ENCODE data around the gene TMEM213. TPM values are rescaled to one million over a fixed set of nuclear protein-coding genes. Genes with fewer than 3 reads are reported as not detected.

Gene TMEM213
- total and polyA plus RNA-seq, 9 of the 15 experiments (the other 6 are each of a cell fraction or from before 2014, with no cell fraction given) = not detected

DNA sequence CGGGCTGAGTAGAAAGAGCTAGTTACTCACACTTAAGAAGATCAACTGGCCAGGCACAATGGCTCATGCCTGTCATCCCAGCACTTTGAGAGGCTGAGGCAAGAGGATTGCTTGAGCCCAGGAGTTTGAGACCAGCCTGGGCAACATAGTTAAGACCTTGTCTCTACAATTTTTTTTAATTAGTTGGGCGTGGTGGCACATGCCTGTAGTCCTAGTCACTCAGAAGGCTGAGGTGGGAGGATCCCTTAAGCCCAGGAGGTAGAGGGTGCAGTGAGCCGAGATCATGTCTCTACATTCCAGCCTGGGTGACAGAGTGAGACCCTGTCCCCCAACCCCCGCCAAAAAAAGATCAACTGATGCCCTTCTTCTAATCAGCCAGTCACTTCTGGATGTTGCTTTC, 74.8 kb downstream of the TMEM213 start:
- no peak overlapping the region for H3K9ac ChIP-seq (ENCODE audit: insufficient read depth in 1 of 2, low read depth in 2 of 2, low read length in 2 of 2)
- H3K27ac ChIP-seq (ENCODE audit: extremely low read depth, low read depth, low read length) = no peak overlapping the region
- 7% methylated on average over 4 of the region's 4 CpGs for WGBS (ENCODE audit: insufficient coverage, low coverage, missing lambda C conversion rate)
- H3K9me3 ChIP-seq (replicated peaks; ENCODE audit: control insufficient read depth, insufficient read depth, low read depth, low read length) = no peaks in the 10 kb centered on the region
- BruUV-seq (replicated peaks) = no TSS peak
- no peaks in the 10 kb centered on the region for H3K9me1 ChIP-seq (ENCODE audit: control insufficient read depth, insufficient read depth, low read length)
- no peak overlapping the region for H3K4me3 ChIP-seq
- in situ Hi-C loops (cut with MboI) (no loop called here), intact Hi-C loops (cut with micrococcal nuclease) (no loop called here)
- FAIRE-seq (no peak), DNase-seq (ENCODE audit: extremely low read depth in 1 of 4, low spot score in 3 of 4) (no peak), ATAC-seq (no peak)
- peaks cover 3 to 18% of the 10 kb centered on the region in 2 experiments; a peak in 4 of 5 replicates for H3K4me1 ChIP-seq (replicated peaks in 1 of 2; ENCODE audit: control insufficient read depth in 2 of 2, insufficient read depth in 2 of 2, low read length in 2 of 2)
- H4K20me1 ChIP-seq (replicated peaks; ENCODE audit: control insufficient read depth, insufficient read depth, low read length) = no peaks in the 10 kb centered on the region
- no peaks in the 10 kb centered on the region for H3K79me2 ChIP-seq (ENCODE audit: control insufficient read depth, insufficient read depth, low read length)
- peaks cover 36 to 63% of the 10 kb centered on the region in 2 experiments for H3K27me3 ChIP-seq (ENCODE audit: control insufficient read depth in 2 of 2, insufficient read depth in 2 of 2, low read length in 2 of 2)
- ChIA-PET POLR2A (no interaction called here), CTCF (ENCODE audit: low intra/inter-chr PET ratio) (no interaction called here)
- no peak for TF ChIP-seq ELF4 (CRISPR knock-in tag; IDR thresholded peaks at IDR 0.05)
- no peak for TF ChIP-seq ZNF146 (CRISPR knock-in tag; IDR thresholded peaks at IDR 0.05; ENCODE audit: unreplicated experiment)
- TF ChIP-seq, protein P1, sequence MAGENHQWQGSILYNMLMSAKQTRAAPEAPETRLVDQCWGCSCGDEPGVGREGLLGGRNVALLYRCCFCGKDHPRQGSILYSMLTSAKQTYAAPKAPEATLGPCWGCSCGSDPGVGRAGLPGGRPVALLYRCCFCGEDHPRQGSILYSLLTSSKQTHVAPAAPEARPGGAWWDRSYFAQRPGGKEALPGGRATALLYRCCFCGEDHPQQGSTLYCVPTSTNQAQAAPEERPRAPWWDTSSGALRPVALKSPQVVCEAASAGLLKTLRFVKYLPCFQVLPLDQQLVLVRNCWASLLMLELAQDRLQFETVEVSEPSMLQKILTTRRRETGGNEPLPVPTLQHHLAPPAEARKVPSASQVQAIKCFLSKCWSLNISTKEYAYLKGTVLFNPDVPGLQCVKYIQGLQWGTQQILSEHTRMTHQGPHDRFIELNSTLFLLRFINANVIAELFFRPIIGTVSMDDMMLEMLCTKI (IDR thresholded peaks at IDR 0.05; ENCODE audit: partially characterized antibody) = no peak
- TF ChIP-seq ZNF24 (IDR thresholded peaks at IDR 0.05) = no peak
- TF ChIP-seq, protein P2, sequence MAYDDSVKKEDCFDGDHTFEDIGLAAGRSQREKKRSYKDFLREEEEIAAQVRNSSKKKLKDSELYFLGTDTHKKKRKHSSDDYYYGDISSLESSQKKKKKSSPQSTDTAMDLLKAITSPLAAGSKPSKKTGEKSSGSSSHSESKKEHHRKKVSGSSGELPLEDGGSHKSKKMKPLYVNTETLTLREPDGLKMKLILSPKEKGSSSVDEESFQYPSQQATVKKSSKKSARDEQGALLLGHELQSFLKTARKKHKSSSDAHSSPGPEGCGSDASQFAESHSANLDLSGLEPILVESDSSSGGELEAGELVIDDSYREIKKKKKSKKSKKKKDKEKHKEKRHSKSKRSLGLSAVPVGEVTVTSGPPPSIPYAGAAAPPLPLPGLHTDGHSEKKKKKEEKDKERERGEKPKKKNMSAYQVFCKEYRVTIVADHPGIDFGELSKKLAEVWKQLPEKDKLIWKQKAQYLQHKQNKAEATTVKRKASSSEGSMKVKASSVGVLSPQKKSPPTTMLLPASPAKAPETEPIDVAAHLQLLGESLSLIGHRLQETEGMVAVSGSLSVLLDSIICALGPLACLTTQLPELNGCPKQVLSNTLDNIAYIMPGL (CRISPR knock-in tag; IDR thresholded peaks at IDR 0.05) = no peak
- no peak for TF ChIP-seq CC2D1A (IDR thresholded peaks at IDR 0.05)
- TF ChIP-seq ETS2 (tag; IDR thresholded peaks at IDR 0.05; ENCODE audit: borderline replicate concordance, poor library complexity, severe bottlenecking) = no peak
- TF ChIP-seq ZNF175 (CRISPR knock-in tag; IDR thresholded peaks at IDR 0.05; ENCODE audit: low read depth) = no peak
- H2AFZ ChIP-seq (ENCODE audit: low read depth, low read length) = no peak overlapping the region
- H3K36me3 ChIP-seq (ENCODE audit: control insufficient read depth, insufficient read depth, low read length) = no peaks in the 10 kb centered on the region
- no peak overlapping the region for H3K4me2 ChIP-seq (ENCODE audit: insufficient read depth, low read length)
